ENCODE data around the gene DCST2.
A peak's percentile ranks its signal among the peaks of the same experiment; 100 is the strongest.

DCST2 gene

DNA sequence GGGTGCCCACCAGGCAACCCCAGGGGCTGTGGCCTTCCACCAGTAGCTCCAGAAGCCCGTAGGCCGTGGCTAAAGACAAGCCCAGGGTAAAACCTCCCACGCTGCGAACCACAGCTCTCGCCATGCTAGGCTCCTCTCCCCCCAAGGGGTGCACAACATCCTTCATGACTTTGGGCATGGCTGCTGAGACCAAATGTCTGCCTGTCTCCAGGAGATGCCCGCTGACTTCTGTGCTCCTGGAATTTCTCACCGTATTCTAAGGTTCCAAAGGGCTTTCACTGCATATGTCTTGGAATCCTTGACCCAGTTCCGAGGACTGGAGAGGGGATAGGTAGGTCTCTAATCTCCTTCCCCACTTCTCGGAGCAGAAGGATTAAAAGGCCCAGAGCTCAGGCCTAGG lies at the start of gene DCST2, which contains the start of gene DCST1:
DCST2 (minus strand) TSS at position 258 of the 400 bp plus-strand sequence; CDS start at position 178, 80 bp downstream.
DCST1 (plus strand) TSS at position 301 of the 400 bp plus-strand sequence. CDS start 213 bp downstream, outside the sequence.
- Histone ChIP-seq H3K4me2 (ENCODE audit: low read length) (no peak within 1 kb of the TSS), H3K9me3 (ENCODE audit: insufficient read depth, low read length) (no peaks in the 10 kb centered on the region), H3K27ac (ENCODE audit: low read length) (no peak within 1 kb of the TSS), H4K20me1 (ENCODE audit: insufficient read depth, low read length) (no peaks in the 10 kb centered on the region), H3K9ac (ENCODE audit: low read length) (no peak within 1 kb of the TSS), H3K4me1 (ENCODE audit: low read length) (no peaks in the 10 kb centered on the region), H3K27me3 (ENCODE audit: low read depth, low read length) (peaks cover 21% of the 10 kb centered on the region), H3K36me3 (replicated peaks; ENCODE audit: low read depth, low read length) (no peaks in the 10 kb centered on the region), H3K79me2 (ENCODE audit: low read length) (no peaks in the 10 kb centered on the region), H3K4me3 (ENCODE audit: low read length) (no peak within 1 kb of the TSS), H2AFZ (ENCODE audit: low read depth, low read length) (no peak within 1 kb of the TSS)
- TF ChIP-seq, protein P1, sequence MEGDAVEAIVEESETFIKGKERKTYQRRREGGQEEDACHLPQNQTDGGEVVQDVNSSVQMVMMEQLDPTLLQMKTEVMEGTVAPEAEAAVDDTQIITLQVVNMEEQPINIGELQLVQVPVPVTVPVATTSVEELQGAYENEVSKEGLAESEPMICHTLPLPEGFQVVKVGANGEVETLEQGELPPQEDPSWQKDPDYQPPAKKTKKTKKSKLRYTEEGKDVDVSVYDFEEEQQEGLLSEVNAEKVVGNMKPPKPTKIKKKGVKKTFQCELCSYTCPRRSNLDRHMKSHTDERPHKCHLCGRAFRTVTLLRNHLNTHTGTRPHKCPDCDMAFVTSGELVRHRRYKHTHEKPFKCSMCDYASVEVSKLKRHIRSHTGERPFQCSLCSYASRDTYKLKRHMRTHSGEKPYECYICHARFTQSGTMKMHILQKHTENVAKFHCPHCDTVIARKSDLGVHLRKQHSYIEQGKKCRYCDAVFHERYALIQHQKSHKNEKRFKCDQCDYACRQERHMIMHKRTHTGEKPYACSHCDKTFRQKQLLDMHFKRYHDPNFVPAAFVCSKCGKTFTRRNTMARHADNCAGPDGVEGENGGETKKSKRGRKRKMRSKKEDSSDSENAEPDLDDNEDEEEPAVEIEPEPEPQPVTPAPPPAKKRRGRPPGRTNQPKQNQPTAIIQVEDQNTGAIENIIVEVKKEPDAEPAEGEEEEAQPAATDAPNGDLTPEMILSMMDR (IDR thresholded peaks at IDR 0.05; ENCODE audit: low read depth, low read length) = no peak
- TF ChIP-seq EZH2phosphoT487 (IDR thresholded peaks at IDR 0.05; ENCODE audit: low read depth) = no peak

DNA sequence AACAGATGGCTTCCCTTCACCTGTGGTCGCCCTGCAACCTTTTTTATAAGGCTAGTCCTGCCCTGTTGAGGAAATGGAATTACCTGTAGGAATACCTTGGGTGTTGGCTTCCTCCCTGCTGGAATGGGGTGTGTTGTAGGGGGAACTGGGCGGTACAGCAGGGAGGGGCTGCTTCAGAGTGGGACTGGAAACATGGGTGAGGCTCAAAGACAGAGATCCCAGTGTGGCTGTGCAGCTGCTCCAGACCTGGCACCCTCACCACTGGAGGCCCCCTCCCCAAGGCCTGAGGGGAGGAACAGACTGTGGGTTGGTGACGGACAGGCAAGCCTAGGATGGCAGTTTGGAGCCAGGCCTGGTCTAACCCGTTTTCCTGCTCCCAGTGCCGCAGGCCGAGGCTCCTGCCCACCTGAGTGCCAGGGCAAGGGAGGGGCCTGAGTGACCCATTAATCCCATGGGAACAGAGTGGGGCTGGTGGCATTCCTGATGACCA lies 49.5 kb upstream of the DCST2 start:
- peaks cover 37% of the 10 kb centered on the region for H3K4me1 ChIP-seq (ENCODE audit: low read length)

DNA sequence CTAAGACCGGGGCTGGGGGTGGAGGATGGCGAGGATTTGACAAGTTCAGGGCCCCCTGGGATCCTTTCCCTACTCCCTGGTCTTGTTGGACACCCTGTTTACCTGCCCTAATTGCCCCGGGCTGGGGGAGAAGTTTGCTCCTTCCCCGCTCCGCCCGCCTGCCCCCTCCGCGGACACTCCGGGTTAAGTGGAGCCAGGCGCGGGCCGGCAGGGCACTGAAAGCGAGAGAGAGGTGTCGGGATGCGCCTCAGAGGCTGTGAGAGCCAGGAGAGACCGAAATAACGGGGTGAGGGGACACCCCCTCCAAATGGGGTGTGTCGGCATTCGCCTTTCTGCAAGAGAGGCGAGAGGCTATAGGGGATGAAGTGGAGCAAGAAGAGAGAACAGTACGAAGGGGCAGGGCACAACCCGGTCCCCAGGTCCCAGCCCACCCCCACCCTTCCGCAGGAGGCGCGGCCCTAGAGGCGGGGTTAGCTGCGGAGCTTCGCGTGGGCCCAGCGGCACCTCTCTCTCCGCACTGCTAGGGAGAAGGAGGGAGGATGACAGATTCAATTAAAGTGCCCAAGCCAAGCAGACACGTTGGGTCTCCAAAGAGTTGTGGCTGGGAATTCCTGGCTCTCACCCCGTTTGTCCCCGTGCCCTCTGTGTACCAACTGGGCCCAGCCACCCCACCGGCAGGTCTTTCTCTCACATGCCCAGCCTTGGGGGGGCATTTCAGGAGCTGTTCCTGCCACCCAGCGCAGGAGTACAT lies 48.9 kb upstream of the DCST2 start:
- Histone ChIP-seq H3K4me3 (ENCODE audit: low read length) (no peak overlapping the region), H3K9ac (ENCODE audit: low read length) (no peak overlapping the region), H4K20me1 (ENCODE audit: insufficient read depth, low read length) (no peaks in the 10 kb centered on the region), H3K79me2 (ENCODE audit: low read length) (no peaks in the 10 kb centered on the region), H2AFZ (ENCODE audit: low read depth, low read length) (no peak overlapping the region), H3K27me3 (ENCODE audit: low read depth, low read length) (peaks cover 21% of the 10 kb centered on the region), H3K4me1 (ENCODE audit: low read length) (peaks cover 37% of the 10 kb centered on the region), H3K36me3 (replicated peaks; ENCODE audit: low read depth, low read length) (peaks cover 3% of the 10 kb centered on the region), H3K9me3 (ENCODE audit: insufficient read depth, low read length) (no peaks in the 10 kb centered on the region), H3K4me2 (ENCODE audit: low read length) (no peak overlapping the region), H3K27ac (ENCODE audit: low read length) (no peak overlapping the region)
- TF ChIP-seq, protein P1 (IDR thresholded peaks at IDR 0.05; ENCODE audit: low read depth, low read length) = no peak
- no peak for TF ChIP-seq EZH2phosphoT487 (IDR thresholded peaks at IDR 0.05; ENCODE audit: low read depth)

More for the DNA sequence above, 49.5 kb upstream of the DCST2 start:
- H3K36me3 ChIP-seq (replicated peaks; ENCODE audit: low read depth, low read length) = peaks cover 3% of the 10 kb centered on the region
- no peaks in the 10 kb centered on the region for H3K79me2 ChIP-seq (ENCODE audit: low read length)
- H3K9me3 ChIP-seq (ENCODE audit: insufficient read depth, low read length) = no peaks in the 10 kb centered on the region
- H3K27ac ChIP-seq (ENCODE audit: low read length) = no peak overlapping the region
- H2AFZ ChIP-seq (ENCODE audit: low read depth, low read length) = no peak overlapping the region
- H3K27me3 ChIP-seq (ENCODE audit: low read depth, low read length) = peaks cover 21% of the 10 kb centered on the region
- H4K20me1 ChIP-seq (ENCODE audit: insufficient read depth, low read length) = no peaks in the 10 kb centered on the region
- H3K4me3 ChIP-seq (ENCODE audit: low read length) = no peak overlapping the region
- TF ChIP-seq EZH2phosphoT487 (IDR thresholded peaks at IDR 0.05; ENCODE audit: low read depth) = no peak
- TF ChIP-seq, protein P1 (IDR thresholded peaks at IDR 0.05; ENCODE audit: low read depth, low read length) = no peak
- H3K9ac ChIP-seq (ENCODE audit: low read length) = no peak overlapping the region
- H3K4me2 ChIP-seq (ENCODE audit: low read length) = no peak overlapping the region

DNA sequence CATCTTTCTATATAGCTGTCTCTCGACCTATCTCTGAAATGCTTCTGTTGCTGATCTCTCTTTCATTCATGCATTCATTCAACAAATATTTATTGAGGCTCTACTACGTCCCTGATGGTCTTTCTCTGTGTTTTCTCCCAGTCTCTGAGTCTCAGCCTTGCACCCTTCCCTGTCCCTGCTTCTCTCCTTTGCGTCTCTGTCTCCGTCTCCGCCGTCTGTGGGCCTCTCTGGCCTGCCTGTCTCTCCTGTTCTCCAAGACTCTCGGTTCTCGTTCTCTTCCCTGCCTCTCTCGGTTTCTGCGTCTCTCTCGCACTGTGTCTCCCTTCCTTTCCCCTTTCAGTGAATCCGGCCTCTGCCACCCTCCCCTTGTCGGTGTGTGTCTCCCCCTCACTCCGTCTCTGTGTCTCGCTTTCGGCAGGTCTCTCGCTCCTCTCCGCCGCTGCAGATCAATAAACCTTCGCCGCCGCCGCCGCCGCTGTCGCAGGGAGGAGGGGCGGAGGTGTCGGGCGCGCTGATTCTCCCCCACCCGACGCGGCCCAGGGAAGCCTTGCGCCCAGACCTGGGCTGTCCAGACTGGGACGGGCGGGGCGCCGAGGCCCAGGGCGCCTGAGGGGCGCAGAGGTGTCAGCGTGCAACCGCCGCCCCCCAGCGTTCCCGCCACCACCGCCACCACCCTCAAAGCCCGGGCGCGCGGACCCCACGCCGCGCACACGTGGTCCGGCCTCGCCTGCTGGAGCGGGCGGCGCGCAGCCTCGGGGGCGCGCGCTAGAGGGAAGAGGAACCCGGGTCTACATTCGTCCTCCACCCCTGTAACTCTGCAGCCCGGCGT lies 48.1 kb upstream of the DCST2 start:
- Histone ChIP-seq H3K9me3 (ENCODE audit: insufficient read depth, low read length) (no peaks in the 10 kb centered on the region), H3K4me3 (ENCODE audit: low read length) (peak overlapping the region; percentile 77), H3K36me3 (replicated peaks; ENCODE audit: low read depth, low read length) (peaks cover under 1% of the 10 kb centered on the region), H2AFZ (ENCODE audit: low read depth, low read length) (no peak overlapping the region; the same call in 1 of the 2 replicates), H3K4me2 (ENCODE audit: low read length) (peak overlapping the region; percentile 76), H3K9ac (ENCODE audit: low read length) (peak overlapping the region; percentile 57; the same call in 1 of the 2 replicates), H3K4me1 (ENCODE audit: low read length) (peaks cover 35% of the 10 kb centered on the region), H3K27me3 (ENCODE audit: low read depth, low read length) (peaks cover 21% of the 10 kb centered on the region), H3K27ac (ENCODE audit: low read length) (no peak overlapping the region), H4K20me1 (ENCODE audit: insufficient read depth, low read length) (no peaks in the 10 kb centered on the region), H3K79me2 (ENCODE audit: low read length) (no peaks in the 10 kb centered on the region)
- TF ChIP-seq EZH2phosphoT487 (IDR thresholded peaks at IDR 0.05; ENCODE audit: low read depth) = no peak
- TF ChIP-seq, protein P1 (IDR thresholded peaks at IDR 0.05; ENCODE audit: low read depth, low read length) = no peak
